LNCaP clone FGC (cell line): Measurements from ENCODE around the gene ITPK1.

Experiments
- DNase-seq: peaks from one replicate; pipeline ENCODE4 v3.0.0-alpha.2; 2011; ENCODE audit warnings: low read depth
- H3K4me3 ChIP-seq: 2 replicates; pipeline ENCODE4 v1.5.1; 2011; ENCODE audit warnings: mild to moderate bottlenecking, low read depth, low read length, control low read depth
- TF ChIP-seq, protein P1 (sequence below): IDR thresholded peaks from 2 replicates; pipeline ENCODE4 v1.5.1; 2012; ENCODE audit warnings: mild to moderate bottlenecking; ENCODE audit not compliant: control insufficient read depth, insufficient read depth; ENCODE audit errors: extremely low read depth

Gene ITPK1

DNA sequence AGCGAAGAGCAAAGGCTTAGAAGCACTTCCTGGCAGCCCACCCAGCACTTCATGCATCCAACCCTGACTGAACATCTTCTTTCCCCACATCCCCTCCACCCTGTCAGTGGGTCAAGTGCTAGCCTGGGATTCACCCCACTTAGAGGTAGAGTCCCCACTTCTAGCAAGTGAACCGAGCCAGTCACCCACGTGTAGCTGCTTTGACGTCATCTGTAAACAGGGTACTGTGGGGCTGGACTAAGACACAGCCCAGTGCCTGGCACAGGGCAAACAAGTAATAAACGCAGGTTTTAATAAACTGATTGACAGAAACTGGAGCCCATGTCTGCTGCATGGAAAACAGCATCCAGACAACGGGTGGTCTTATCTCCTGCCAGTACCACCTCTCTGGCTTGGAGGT lies 61.7 kb downstream of the ITPK1 start:
- no peak for DNase-seq
- TF ChIP-seq, protein P1, sequence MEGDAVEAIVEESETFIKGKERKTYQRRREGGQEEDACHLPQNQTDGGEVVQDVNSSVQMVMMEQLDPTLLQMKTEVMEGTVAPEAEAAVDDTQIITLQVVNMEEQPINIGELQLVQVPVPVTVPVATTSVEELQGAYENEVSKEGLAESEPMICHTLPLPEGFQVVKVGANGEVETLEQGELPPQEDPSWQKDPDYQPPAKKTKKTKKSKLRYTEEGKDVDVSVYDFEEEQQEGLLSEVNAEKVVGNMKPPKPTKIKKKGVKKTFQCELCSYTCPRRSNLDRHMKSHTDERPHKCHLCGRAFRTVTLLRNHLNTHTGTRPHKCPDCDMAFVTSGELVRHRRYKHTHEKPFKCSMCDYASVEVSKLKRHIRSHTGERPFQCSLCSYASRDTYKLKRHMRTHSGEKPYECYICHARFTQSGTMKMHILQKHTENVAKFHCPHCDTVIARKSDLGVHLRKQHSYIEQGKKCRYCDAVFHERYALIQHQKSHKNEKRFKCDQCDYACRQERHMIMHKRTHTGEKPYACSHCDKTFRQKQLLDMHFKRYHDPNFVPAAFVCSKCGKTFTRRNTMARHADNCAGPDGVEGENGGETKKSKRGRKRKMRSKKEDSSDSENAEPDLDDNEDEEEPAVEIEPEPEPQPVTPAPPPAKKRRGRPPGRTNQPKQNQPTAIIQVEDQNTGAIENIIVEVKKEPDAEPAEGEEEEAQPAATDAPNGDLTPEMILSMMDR: no peak
- H3K4me3 ChIP-seq: no peak overlapping the region

DNA sequence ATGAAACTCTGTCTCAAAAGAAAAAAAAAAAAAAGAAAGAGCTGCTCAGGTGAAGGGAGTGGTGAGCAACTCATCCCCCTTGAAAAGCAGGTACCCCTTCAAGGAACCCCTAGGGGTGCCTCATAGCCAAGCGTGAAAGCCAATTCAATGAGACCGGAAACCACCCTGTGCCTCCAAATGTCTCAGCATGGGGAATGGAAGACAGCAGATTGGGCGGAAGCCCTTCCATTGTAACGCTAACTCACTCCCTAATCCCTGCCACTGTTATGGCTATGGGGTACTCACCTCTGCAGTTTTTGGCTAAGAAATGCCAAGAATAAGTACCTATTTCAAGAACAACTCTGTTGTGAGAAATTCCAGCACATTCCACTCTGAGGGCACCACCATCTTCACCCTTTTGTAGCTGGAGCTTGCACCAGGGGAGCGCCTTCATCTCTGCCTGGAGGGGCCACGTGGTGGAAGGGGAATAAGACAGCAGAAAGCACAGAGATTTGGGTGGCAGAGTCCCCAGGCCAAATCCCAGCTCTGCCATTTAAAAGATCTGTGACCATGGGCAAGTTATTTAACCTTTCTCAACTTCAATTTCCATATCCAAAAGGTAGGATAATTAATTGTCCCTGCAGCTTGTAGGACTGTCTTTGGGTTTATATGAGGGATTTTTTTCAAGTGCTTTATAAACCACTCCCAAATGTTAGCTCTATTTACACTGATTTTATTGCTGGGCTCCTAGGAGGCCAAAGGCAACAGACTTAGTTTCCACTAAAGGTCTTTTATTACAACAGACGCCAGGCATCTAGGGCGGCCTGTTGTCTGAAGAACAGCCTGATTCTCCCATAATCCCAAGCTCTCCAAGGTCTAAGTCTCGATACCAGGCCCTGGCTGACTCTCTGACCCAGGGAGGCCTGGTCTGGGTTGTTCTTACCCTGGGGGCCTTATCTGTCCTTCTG lies 63.9 kb downstream of the ITPK1 start:
- peak; percentile 37 for DNase-seq
- no peak overlapping the region for H3K4me3 ChIP-seq
- TF ChIP-seq, protein P1: no peak

DNA sequence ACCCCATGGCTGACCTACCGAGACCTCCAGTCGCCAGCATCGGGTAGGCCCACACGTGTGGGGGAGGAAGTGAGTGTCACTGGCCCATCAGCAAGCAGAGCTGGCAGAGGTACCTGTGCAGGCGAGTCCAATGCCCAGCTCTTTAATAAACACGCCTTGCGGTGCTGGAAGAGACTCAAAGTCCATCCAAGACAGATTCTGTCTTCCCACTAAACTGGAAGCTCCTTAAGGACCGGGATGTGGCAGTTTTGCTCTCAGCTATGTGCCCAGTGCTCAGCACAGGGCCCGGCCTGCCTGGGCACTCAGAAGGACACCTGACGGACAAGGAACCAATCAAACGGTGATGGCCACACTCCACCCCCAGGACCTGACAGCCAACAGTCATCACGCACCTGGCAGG lies 65.0 kb downstream of the ITPK1 start:
- no peak overlapping the region for H3K4me3 ChIP-seq
- TF ChIP-seq, protein P1: no peak
- DNase-seq: no peak

DNA sequence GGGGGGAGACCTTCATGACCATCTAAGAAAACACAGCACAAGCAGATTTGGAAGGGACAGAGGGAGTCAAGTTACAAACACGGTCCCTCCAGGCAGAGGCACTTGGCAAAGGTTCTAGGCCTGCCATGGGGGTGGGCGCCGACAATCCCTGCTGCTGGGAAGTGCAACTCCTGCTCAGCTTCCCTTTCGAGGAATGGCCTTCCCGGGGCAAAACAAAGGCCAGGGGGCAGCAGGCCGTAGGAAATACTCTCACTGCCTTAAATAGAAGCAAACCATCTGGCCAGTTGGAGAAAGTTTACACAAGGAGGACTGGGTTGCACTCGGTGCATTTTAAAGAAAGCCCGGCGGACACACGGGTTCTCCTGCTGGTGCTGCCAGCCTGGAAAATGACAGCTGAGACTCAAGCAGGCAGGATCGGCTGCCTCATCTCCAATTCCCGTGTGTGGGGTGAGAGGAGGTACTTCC lies 65.8 kb downstream of the ITPK1 start:
- DNase-seq: peak; percentile 28
- no peak overlapping the region for H3K4me3 ChIP-seq
- TF ChIP-seq, protein P1: no peak

DNA sequence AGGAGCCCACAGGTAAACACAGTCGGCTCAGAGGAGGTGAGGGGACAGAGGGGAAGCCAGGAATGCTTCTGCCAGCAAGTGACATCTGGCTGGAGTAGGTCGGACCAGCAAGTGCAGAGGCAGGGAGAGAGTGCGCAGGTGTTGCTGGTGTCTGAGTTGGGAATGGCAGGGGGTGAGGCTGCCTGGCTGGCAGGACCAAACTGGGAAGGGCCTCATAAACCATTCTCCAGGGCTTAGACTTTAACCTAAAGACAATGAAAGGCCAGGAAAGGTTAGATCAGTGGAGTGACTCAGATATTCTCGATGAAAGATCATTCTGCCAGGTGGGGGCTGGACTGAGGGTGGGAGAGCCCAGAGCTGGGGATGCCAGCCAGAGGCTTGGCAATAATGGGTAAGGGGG lies 66.4 kb downstream of the ITPK1 start:
- TF ChIP-seq, protein P1: no peak
- H3K4me3 ChIP-seq: no peak overlapping the region

DNA sequence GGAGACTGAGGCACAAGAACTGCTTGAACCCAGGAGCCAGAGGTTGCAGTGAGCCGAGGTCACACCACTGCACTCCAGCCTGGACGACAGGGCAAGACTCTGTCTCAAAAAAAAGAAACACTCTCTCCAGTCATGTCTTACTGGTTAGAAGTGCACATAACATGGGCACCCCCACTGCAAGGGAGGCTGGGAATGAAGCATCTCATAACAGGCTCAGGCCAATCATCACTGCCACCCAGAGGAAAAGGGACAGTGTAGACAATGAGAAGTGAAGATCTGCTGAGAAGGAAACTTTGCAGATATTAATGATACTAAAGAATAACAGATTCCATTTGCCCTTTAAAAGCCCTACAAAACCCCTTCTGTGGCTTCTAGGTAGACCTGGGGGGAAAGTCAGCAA lies 66.9 kb downstream of the ITPK1 start:
- TF ChIP-seq, protein P1: no peak
- DNase-seq: no peak
- H3K4me3 ChIP-seq: no peak overlapping the region

More for the DNA sequence above, 66.4 kb downstream of the ITPK1 start:
- no peak for DNase-seq
